ENCODE results near the gene TTI1. TPM values are rescaled to one million over a fixed set of nuclear protein-coding genes. Genes with fewer than 3 reads are reported as not detected.

Gene TTI1
- total RNA-seq, 1 donor from 2014 or later, result 13.4 TPM

DNA sequence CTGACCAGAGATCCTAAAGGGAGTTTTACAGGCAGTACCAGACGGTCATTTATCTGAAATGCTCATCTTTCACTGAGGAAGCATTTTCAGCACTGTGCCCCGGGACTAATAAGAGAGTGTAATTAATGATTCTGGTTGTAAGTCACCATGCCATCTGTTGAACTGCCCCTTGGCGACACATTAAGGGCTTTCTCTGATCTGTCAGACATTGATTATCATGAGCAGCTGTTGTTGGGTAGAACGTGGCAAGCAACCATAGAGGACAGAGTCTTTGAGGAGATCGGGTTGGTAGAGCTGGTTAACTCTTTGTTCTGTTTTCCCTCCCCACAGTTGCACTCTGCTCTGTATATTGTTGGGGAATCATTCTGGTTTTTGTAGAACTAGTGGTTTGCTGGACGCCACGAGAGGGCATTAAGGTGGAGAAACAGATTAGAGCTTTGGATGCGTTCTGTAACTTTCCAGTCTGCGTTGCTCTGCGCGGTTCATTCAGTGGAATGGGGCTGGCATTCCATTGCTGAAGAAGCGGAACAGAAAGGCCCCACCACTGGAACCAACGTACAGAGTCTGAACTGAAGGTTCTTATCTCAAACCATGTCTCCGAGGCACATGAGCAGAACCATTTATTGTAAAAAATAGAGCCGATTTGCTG is 34.6 kb upstream of the TTI1 start:
- H3K27ac ChIP-seq (ENCODE audit: low read depth, low read length), result no peak overlapping the region
- H3K4me3 ChIP-seq (ENCODE audit: insufficient read depth, low read depth, low read length), result no peak overlapping the region
- peaks cover 2% of the 10 kb centered on the region for H3K4me1 ChIP-seq (ENCODE audit: insufficient read depth, low read length)
- Mint-ChIP-seq H3K4me3 (ENCODE audit: unreplicated experiment) (no peak overlapping the region), H3K27ac (ENCODE audit: unreplicated experiment) (no peak overlapping the region), H3K27me3 (ENCODE audit: low read depth, unreplicated experiment) (no peaks in the 10 kb centered on the region), H3K9me3 (ENCODE audit: unreplicated experiment) (peaks cover 16% of the 10 kb centered on the region), H3K36me3 (ENCODE audit: low read depth, unreplicated experiment) (peaks cover 67% of the 10 kb centered on the region), H3K4me1 (ENCODE audit: low read depth, unreplicated experiment) (no peaks in the 10 kb centered on the region)
- no peaks in the 10 kb centered on the region for H3K9me3 ChIP-seq (ENCODE audit: insufficient read depth, low read depth, low read length)
- no peak overlapping the region for H3K4me2 ChIP-seq (ENCODE audit: low read length)
- no peak overlapping the region for H3K9ac ChIP-seq (ENCODE audit: low read length)
- H2AFZ ChIP-seq (ENCODE audit: low read depth, low read length), result no peak overlapping the region
- FAIRE-seq (no peak), DNase-seq (ENCODE audit: low read depth) (no peak)
- H3K27me3 ChIP-seq (ENCODE audit: insufficient read depth, low read length), result no peaks in the 10 kb centered on the region
- H3K36me3 ChIP-seq (ENCODE audit: insufficient read depth, low read length), result peaks cover 50% of the 10 kb centered on the region
- H4K20me1 ChIP-seq (ENCODE audit: insufficient read depth, low read length), result no peaks in the 10 kb centered on the region
- TF ChIP-seq, protein P1, sequence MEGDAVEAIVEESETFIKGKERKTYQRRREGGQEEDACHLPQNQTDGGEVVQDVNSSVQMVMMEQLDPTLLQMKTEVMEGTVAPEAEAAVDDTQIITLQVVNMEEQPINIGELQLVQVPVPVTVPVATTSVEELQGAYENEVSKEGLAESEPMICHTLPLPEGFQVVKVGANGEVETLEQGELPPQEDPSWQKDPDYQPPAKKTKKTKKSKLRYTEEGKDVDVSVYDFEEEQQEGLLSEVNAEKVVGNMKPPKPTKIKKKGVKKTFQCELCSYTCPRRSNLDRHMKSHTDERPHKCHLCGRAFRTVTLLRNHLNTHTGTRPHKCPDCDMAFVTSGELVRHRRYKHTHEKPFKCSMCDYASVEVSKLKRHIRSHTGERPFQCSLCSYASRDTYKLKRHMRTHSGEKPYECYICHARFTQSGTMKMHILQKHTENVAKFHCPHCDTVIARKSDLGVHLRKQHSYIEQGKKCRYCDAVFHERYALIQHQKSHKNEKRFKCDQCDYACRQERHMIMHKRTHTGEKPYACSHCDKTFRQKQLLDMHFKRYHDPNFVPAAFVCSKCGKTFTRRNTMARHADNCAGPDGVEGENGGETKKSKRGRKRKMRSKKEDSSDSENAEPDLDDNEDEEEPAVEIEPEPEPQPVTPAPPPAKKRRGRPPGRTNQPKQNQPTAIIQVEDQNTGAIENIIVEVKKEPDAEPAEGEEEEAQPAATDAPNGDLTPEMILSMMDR (IDR thresholded peaks at IDR 0.05; ENCODE audit: insufficient read depth, low read depth, low read length), result no peak
- TF ChIP-seq EZH2 (IDR thresholded peaks at IDR 0.05; ENCODE audit: insufficient read depth, low read length), result no peak
- no peaks in the 10 kb centered on the region for H3K79me2 ChIP-seq (ENCODE audit: insufficient read depth, low read length)

DNA sequence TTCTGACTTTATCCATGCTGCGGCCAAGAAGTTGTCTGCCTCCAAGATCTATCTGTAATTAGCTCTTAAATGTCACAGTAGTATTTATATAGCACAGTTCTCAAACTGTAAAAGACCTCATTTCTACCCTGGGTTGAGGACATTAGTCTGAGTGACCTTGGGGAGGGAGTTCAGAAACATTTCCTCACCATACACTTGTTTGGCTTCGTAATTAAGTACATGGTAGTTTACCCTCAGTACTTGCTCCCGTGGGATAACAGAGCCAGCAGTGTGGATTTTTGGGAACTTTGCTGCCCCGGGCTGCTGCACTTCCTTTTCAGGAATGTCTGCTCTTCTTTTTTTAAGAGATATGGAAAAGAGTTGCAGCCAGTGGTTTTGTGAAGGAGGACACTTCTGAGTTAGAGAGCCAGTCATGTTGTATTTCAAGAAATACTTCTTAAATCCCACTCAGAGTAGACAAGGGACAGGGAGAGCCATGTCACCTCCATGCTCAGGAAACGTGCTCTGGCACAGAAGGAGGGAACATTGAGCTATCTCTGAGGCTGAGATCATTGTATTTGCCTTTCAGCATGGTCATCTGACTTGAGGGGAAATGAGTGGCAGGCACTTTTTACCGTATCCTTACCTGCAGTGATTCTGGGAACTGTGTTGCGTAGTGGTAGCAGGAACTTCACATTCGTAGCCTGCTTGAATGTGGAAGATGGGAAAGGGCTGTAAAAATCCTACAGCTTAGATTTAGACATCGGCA is 33.9 kb upstream of the TTI1 start:
- FAIRE-seq, result no peak
- no peaks in the 10 kb centered on the region for H3K9me3 ChIP-seq (ENCODE audit: insufficient read depth, low read depth, low read length)
- H3K4me2 ChIP-seq (ENCODE audit: low read length), result no peak overlapping the region
- no peak overlapping the region for H3K27ac Mint-ChIP-seq (ENCODE audit: unreplicated experiment)
- no peaks in the 10 kb centered on the region for H3K4me1 Mint-ChIP-seq (ENCODE audit: low read depth, unreplicated experiment)
- no peak overlapping the region for H3K4me3 ChIP-seq (ENCODE audit: insufficient read depth, low read depth, low read length)
- H4K20me1 ChIP-seq (ENCODE audit: insufficient read depth, low read length), result no peaks in the 10 kb centered on the region
- peaks cover 52% of the 10 kb centered on the region for H3K36me3 ChIP-seq (ENCODE audit: insufficient read depth, low read length)
- TF ChIP-seq, protein P1 (IDR thresholded peaks at IDR 0.05; ENCODE audit: insufficient read depth, low read depth, low read length), result no peak
- no peak for TF ChIP-seq EZH2 (IDR thresholded peaks at IDR 0.05; ENCODE audit: insufficient read depth, low read length)
- H3K27ac ChIP-seq (ENCODE audit: low read depth, low read length), result no peak overlapping the region
- H3K9me3 Mint-ChIP-seq (ENCODE audit: unreplicated experiment), result peaks cover 10% of the 10 kb centered on the region
- no peaks in the 10 kb centered on the region for H3K27me3 Mint-ChIP-seq (ENCODE audit: low read depth, unreplicated experiment)
- no peak for DNase-seq (ENCODE audit: low read depth)
- no peaks in the 10 kb centered on the region for H3K79me2 ChIP-seq (ENCODE audit: insufficient read depth, low read length)
- H3K4me3 Mint-ChIP-seq (ENCODE audit: unreplicated experiment), result no peak overlapping the region
- no peak overlapping the region for H3K9ac ChIP-seq (ENCODE audit: low read length)
- H3K36me3 Mint-ChIP-seq (ENCODE audit: low read depth, unreplicated experiment), result peaks cover 60% of the 10 kb centered on the region
- no peaks in the 10 kb centered on the region for H3K4me1 ChIP-seq (ENCODE audit: insufficient read depth, low read length)
- no peak overlapping the region for H2AFZ ChIP-seq (ENCODE audit: low read depth, low read length)
- H3K27me3 ChIP-seq (ENCODE audit: insufficient read depth, low read length), result no peaks in the 10 kb centered on the region
